HCT116 (cell line): ENCODE results near the gene SLC26A3. TPM values are rescaled to one million over a fixed set of nuclear protein-coding genes. Genes with fewer than 3 reads are reported as not detected.

Experiments
- ATAC-seq: fragments of 200-7000 bp; cut with Tn5 transposase; 2 replicates; pipeline ENCODE4 v1.9.1; 2020; ENCODE audit warnings: mild to moderate bottlenecking, moderate library complexity
- BruUV-seq: library from RNA; stranded (reverse); fragments of 400-500 nt; replicated peaks from 2 replicates; lab custom pipeline; 2021; lab: Mats Ljungman, UMichigan
- CTCF ChIA-PET: fragments of 300-600 bp; sonication (Branson Sonifier 250); formaldehyde crosslinking; loops from one replicate; lab custom pipeline; 2021; ENCODE audit warnings: antibody characterized with exemption; lab: Charles Lee
- POLR2A ChIA-PET: fragments of 300-600, 350-600 bp; sonication (Branson Sonifier 250); formaldehyde crosslinking; loops from one replicate; lab custom pipeline; 2021; ENCODE audit warnings: antibody characterized with exemption; lab: Charles Lee
- RAD21 ChIA-PET, 2 experiments: fragments of 300-600 bp; sonication (Branson Sonifier 250); formaldehyde crosslinking; loops; one replicate each; lab custom pipeline; 2023; ENCODE audit warnings: low total read pairs in 2 of 2; ENCODE audit not compliant: uncharacterized antibody in 2 of 2, unreplicated experiment in 2 of 2, low non-redundant PET in 1 of 2; lab: Charles Lee
- DNase-seq: peaks from one replicate; pipeline ENCODE4 v3.0.0-alpha.2; 2010; ENCODE audit warnings: low read depth, low spot score
- H2AFZ ChIP-seq: fragments of 200-600 bp; shearing (Covaris generic), sonication (generic); 2 replicates; pipeline ENCODE4 v1.6.1; 2017; ENCODE audit warnings: low read depth, mixed run types, mixed read lengths, antibody characterized with exemption, low read length; ENCODE audit not compliant: poor library complexity, severe bottlenecking
- H3K27ac ChIP-seq: 2 replicates; pipeline ENCODE4 v1.5.1; 2012; ENCODE audit warnings: low read depth, low read length
- H3K27me3 ChIP-seq: fragments of 200-600 bp; sonication (generic); 2 replicates; pipeline ENCODE4 v1.6.1; 2016; ENCODE audit warnings: mixed run types, low read length, mixed read lengths; ENCODE audit not compliant: insufficient read depth
- H3K36me3 ChIP-seq, 2 experiments: fragments of 200-500 bp in 1 of 2; fragments of 200-600 bp in 1 of 2; sonication (Bioruptor generic) in 1 of 2; sonication (generic) in 1 of 2; 2 replicates each; pipeline versions ENCODE4 v1.5.1 to v1.6.1; 2014 to 2016; ENCODE audit warnings: low read length in 2 of 2, inconsistent platforms in 1 of 2, mixed read lengths in 1 of 2, mixed run types in 1 of 2; ENCODE audit not compliant: insufficient read depth in 2 of 2, control insufficient read depth in 1 of 2
- H3K4me1 ChIP-seq, 2 experiments: fragments of 200-600 bp in 1 of 2; sonication (generic) in 1 of 2; 2 replicates each; pipeline versions ENCODE4 v1.5.1 to v1.6.1; 2012 to 2017; ENCODE audit warnings: low read length in 2 of 2, inconsistent platforms in 1 of 2, mild to moderate bottlenecking in 1 of 2, mixed read lengths in 1 of 2, mixed run types in 1 of 2, moderate library complexity in 1 of 2; ENCODE audit not compliant: insufficient read depth in 2 of 2, control insufficient read depth in 1 of 2
- H3K4me2 ChIP-seq: fragments of 200-600 bp; sonication (generic); 2 replicates; pipeline ENCODE4 v1.6.1; 2017; ENCODE audit warnings: mixed run types, low read length, mixed read lengths
- H3K4me3 ChIP-seq, 2 experiments: fragments of 200-600 bp in 1 of 2; sonication (generic) in 1 of 2; replicated peaks in 1 of 2; 2 replicates each; pipeline ENCODE4 v1.5.1; 2011 to 2016; ENCODE audit warnings: low read length in 2 of 2, control low read depth in 1 of 2, low read depth in 1 of 2, mild to moderate bottlenecking in 1 of 2, mixed read lengths in 1 of 2, mixed run types in 1 of 2
- H3K79me2 ChIP-seq: fragments of 200-600 bp; sonication (generic); 2 replicates; pipeline ENCODE4 v1.6.1; 2017; ENCODE audit warnings: mild to moderate bottlenecking, mixed run types, low read length, moderate library complexity, mixed read lengths; ENCODE audit not compliant: insufficient read depth
- H3K9ac ChIP-seq: fragments of 200-600 bp; sonication (generic); 2 replicates; pipeline ENCODE4 v1.6.1; 2016; ENCODE audit warnings: low read length, mixed read lengths
- H3K9me2 ChIP-seq: fragments of 200-600 bp; sonication (generic), shearing (Covaris generic); 2 replicates; pipeline ENCODE4 v1.6.1; 2017; ENCODE audit warnings: mixed run types, mild to moderate bottlenecking, moderate library complexity; ENCODE audit not compliant: insufficient read depth
- H3K9me3 ChIP-seq, 2 experiments: fragments of 200-500 bp in 1 of 2; fragments of 200-600 bp in 1 of 2; sonication (Bioruptor generic) in 1 of 2; sonication (generic) in 1 of 2; 2 replicates each; pipeline ENCODE4 v1.6.1; 2014 to 2017; ENCODE audit warnings: low read length in 2 of 2, mixed read lengths in 2 of 2, inconsistent platforms in 1 of 2, low read depth in 1 of 2, mild to moderate bottlenecking in 1 of 2, mixed run types in 1 of 2, moderate library complexity in 1 of 2; ENCODE audit not compliant: control insufficient read depth in 1 of 2, insufficient read depth in 1 of 2
- H4K20me1 ChIP-seq: fragments of 200-600 bp; sonication (generic), shearing (Covaris generic); 2 replicates; pipeline ENCODE4 v1.6.1; 2017; ENCODE audit warnings: mixed run types, mild to moderate bottlenecking, moderate library complexity; ENCODE audit not compliant: insufficient read depth
- CBX3 ChIP-seq: IDR thresholded peaks from 2 replicates; pipeline ENCODE4 v1.6.1; 2012; ENCODE audit warnings: low read depth
- MAX ChIP-seq: IDR thresholded peaks from 2 replicates; pipeline ENCODE4 v1.6.1; 2012
- POLR2AphosphoS5 ChIP-seq: IDR thresholded peaks from 2 replicates; pipeline ENCODE4 v1.6.1; 2011; ENCODE audit warnings: mild to moderate bottlenecking, low read depth, low read length, moderate library complexity
- SRF ChIP-seq: IDR thresholded peaks from 2 replicates; pipeline ENCODE4 v1.6.1; 2012; ENCODE audit warnings: low read depth
- TCF7L2 ChIP-seq: IDR thresholded peaks from 2 replicates; pipeline ENCODE4 v1.7.0; 2011; ENCODE audit warnings: borderline replicate concordance, inconsistent platforms; ENCODE audit not compliant: insufficient read depth, insufficient read length; ENCODE audit errors: extremely low read depth
- YY1 ChIP-seq: IDR thresholded peaks from 2 replicates; pipeline ENCODE4 v1.6.1; 2011; ENCODE audit warnings: low read length, low read depth, moderate library complexity, mild to moderate bottlenecking; ENCODE audit not compliant: insufficient replicate concordance; ENCODE audit errors: extremely low read depth
- ZFX ChIP-seq: fragments of 450-650 bp; IDR thresholded peaks from 2 replicates; pipeline ENCODE4 v1.6.1; 2017
- ZNF274 ChIP-seq: fragments of 200-500 bp; sonication (Bioruptor generic); IDR thresholded peaks from 2 replicates; pipeline ENCODE4 v1.6.1; 2014; ENCODE audit warnings: mild to moderate bottlenecking, low read depth, low read length, inconsistent platforms
- intact Hi-C: fragments of 100-400 bp; cut with micrococcal nuclease; formaldehyde crosslinking; loops from 2 replicates; pipeline ENCODE4 v1.10.0; 2022
- total RNA-seq: library from RNA; stranded (reverse); gene quantifications from one replicate; pipeline ENCODE4 v1.2.1, GENCODE V29; 2021; ENCODE audit not compliant: unreplicated experiment
- TF ChIP-seq, protein P1 (sequence below), 3 experiments: fragments of 200-600 bp in 1 of 3; sonication (generic) in 1 of 3; IDR thresholded peaks in 2 of 3; conservative IDR thresholded peaks in 1 of 3; 2 replicates each; pipeline ENCODE4 v1.5.1; 2012 to 2017; ENCODE audit warnings: low read depth in 2 of 3, low read length in 2 of 3, antibody characterized with exemption in 1 of 3, borderline replicate concordance in 1 of 3, control low read depth in 1 of 3, mild to moderate bottlenecking in 1 of 3, mixed read lengths in 1 of 3, mixed run types in 1 of 3, moderate library complexity in 1 of 3; ENCODE audit not compliant: insufficient read depth in 1 of 3
- TF ChIP-seq, protein P2 (sequence below): IDR thresholded peaks from 2 replicates; pipeline ENCODE4 v1.6.1; 2012

The SLC26A3 gene
- total RNA-seq, 1 experiment from 2014 or later: 0.54 TPM

DNA sequence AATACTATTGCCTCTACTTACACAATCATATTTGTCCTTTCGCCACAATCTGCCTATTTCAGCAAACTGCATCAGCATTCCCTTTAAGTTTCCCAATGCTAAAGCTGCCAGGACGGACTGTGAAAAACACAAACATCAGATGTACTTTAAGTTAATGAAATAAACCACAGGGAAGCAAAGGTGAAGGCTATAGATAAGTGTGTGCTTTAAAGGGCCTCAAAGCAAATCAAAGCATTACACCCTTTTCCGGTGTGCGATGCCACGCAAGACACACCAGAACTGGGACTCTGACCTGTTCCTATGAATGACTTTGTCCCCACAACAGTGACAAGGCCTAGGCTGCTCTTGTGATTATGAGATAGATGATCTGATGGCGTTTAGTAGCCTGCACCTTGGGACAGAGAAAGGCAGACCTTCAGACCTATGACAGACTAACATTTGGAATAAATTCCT lies 23.4 kb downstream of the SLC26A3 start:
- ATAC-seq: no peak

More for the DNA sequence above, 23.4 kb downstream of the SLC26A3 start:
- H3K27ac ChIP-seq: no peak overlapping the region
- no peak overlapping the region for H2AFZ ChIP-seq
- H3K36me3 ChIP-seq: no peaks in the 10 kb centered on the region
- H3K79me2 ChIP-seq: no peaks in the 10 kb centered on the region
- TF ChIP-seq CBX3: no peak
- TF ChIP-seq, protein P1, sequence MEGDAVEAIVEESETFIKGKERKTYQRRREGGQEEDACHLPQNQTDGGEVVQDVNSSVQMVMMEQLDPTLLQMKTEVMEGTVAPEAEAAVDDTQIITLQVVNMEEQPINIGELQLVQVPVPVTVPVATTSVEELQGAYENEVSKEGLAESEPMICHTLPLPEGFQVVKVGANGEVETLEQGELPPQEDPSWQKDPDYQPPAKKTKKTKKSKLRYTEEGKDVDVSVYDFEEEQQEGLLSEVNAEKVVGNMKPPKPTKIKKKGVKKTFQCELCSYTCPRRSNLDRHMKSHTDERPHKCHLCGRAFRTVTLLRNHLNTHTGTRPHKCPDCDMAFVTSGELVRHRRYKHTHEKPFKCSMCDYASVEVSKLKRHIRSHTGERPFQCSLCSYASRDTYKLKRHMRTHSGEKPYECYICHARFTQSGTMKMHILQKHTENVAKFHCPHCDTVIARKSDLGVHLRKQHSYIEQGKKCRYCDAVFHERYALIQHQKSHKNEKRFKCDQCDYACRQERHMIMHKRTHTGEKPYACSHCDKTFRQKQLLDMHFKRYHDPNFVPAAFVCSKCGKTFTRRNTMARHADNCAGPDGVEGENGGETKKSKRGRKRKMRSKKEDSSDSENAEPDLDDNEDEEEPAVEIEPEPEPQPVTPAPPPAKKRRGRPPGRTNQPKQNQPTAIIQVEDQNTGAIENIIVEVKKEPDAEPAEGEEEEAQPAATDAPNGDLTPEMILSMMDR (IDR thresholded peaks at IDR 0.05 in 2 of 3, conservative IDR thresholded peaks at IDR 0.05 in 1 of 3; ENCODE audit: borderline replicate concordance in 1 of 3, insufficient read depth in 1 of 3, low read depth in 2 of 3, low read length in 2 of 3): no peak
- no peak for TF ChIP-seq SRF
- no peak for TF ChIP-seq YY1
- no peak for TF ChIP-seq POLR2AphosphoS5
- TF ChIP-seq ZNF274: no peak
- no peak for TF ChIP-seq MAX
- no peak for TF ChIP-seq ZFX
- TF ChIP-seq, protein P2, sequence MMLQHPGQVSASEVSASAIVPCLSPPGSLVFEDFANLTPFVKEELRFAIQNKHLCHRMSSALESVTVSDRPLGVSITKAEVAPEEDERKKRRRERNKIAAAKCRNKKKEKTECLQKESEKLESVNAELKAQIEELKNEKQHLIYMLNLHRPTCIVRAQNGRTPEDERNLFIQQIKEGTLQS: no peak
- TF ChIP-seq TCF7L2: no peak
- no peaks in the 10 kb centered on the region for H3K27me3 ChIP-seq
- no peak overlapping the region for H3K4me3 ChIP-seq
- H3K9ac ChIP-seq: no peak overlapping the region
- DNase-seq: no peak
- no peaks in the 10 kb centered on the region for H3K4me1 ChIP-seq
- ChIA-PET CTCF (no interaction called here), RAD21 (no interaction called here), POLR2A (no interaction called here)
- intact Hi-C loops: no loop called here
- no peaks in the 10 kb centered on the region for H4K20me1 ChIP-seq
- H3K9me3 ChIP-seq: no peaks in the 10 kb centered on the region
- no peak overlapping the region for H3K4me2 ChIP-seq
- no TSS peak for BruUV-seq
- H3K9me2 ChIP-seq: no peaks in the 10 kb centered on the region
